Measurements from ENCODE around the gene POGLUT2.
A peak's percentile ranks its signal among the peaks of the same experiment; 100 is the strongest.

The POGLUT2 gene

DNA sequence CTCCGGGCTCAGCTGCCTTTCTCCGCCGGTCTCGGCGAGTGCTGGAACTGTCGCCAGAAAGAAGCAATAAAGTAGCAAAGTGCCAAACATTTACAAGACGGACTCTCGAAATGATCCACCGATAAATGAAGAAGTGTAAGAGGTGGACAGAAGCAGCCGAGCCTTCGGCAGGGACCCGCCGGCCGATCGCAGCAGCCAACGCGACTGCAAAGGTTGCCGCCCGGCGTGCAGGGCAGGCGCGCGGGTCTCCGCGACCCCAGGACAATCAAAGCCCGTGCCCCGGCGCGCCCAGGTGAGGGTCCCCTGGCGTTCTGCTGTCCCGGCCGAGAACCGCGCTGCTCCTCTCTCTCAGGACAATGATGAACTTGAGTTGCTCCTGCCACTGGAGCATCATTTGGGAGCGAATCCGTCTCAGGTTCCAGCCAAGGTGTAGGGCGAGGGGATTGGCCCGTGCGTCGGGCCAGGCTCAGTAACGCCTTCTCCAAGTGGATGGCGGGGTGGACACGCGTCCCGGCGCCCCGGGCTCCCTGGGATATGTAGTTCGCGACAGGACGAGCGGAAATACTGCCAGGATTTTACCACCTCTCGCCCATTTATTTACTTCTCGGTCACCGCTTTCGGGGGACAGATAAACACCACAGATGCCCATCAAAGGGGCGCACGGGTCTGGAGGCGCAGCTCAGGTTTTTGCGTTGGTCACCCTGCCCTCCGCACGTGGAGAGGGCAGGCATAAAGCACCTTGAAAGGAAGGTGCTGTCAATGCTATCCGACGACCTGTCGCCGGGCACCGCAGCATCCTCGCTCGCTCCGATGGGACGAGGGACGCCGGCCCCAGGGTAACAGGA lies at the start of gene POGLUT2, which contains the start of gene BIVM:
TSS of gene POGLUT2 (minus strand) at position 396 of the 845 bp plus-strand sequence. CDS start at position 90, 306 bp downstream.
TSS of gene BIVM (plus strand) at position 539 of the 845 bp plus-strand sequence. CDS start 8,149 bp downstream, outside the sequence.
- TF ChIP-seq, protein P1, sequence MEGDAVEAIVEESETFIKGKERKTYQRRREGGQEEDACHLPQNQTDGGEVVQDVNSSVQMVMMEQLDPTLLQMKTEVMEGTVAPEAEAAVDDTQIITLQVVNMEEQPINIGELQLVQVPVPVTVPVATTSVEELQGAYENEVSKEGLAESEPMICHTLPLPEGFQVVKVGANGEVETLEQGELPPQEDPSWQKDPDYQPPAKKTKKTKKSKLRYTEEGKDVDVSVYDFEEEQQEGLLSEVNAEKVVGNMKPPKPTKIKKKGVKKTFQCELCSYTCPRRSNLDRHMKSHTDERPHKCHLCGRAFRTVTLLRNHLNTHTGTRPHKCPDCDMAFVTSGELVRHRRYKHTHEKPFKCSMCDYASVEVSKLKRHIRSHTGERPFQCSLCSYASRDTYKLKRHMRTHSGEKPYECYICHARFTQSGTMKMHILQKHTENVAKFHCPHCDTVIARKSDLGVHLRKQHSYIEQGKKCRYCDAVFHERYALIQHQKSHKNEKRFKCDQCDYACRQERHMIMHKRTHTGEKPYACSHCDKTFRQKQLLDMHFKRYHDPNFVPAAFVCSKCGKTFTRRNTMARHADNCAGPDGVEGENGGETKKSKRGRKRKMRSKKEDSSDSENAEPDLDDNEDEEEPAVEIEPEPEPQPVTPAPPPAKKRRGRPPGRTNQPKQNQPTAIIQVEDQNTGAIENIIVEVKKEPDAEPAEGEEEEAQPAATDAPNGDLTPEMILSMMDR (IDR thresholded peaks at IDR 0.05; ENCODE audit: low read depth, low read length, missing control alignments), result no peak
- peak; percentile 80 for DNase-seq (ENCODE audit: extremely low read depth, low read depth)
- H3K4me3 ChIP-seq (replicated peaks; ENCODE audit: low read depth, low read length), result peak within 1 kb of the TSS; percentile 83

GRCh38 chr13:102847272-102848234 lies 48.8 kb upstream of the POGLUT2 start:
- no peak for DNase-seq (ENCODE audit: extremely low read depth, low read depth)
- peak overlapping the region; percentile 85 for H3K4me3 ChIP-seq (replicated peaks; ENCODE audit: low read depth, low read length)
- TF ChIP-seq, protein P1 (IDR thresholded peaks at IDR 0.05; ENCODE audit: low read depth, low read length, missing control alignments), result peak; percentile 58

DNA sequence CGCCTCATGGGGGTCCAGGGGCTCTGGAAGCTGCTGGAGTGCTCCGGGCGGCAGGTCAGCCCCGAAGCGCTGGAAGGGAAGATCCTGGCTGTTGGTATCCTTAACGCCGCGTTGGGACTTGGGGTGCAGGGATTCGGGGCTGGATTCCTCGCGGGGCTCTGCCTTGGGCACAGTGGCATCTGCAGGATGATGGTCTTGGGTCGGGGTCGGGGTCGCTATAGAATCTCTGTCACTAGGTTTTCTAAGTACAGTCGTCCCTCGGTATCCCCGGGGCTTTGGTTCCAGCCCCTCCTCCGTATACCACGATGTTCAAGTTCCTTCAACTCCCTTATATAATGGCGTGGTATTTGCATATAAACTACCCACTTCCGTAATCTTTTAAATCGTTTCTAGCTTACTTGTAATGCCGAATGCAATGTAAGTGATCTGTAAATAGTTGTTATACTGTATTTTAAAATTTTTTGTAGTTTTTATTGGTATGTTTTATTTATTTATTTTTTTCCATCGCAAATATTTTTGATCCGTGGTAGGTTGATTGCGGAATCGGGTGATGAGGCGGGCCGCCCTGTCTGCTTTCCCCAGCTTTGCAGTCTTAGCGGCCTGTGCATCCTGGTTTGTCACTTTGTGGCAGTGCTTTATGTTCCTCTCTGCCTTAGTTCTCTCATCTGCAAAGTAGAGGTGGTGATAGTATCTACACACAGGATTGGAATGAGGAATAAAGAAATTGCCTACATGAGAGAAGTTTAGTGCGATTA lies 47.7 kb upstream of the POGLUT2 start:
- DNase-seq (ENCODE audit: extremely low read depth, low read depth), result no peak
- peak overlapping the region; percentile 85 for H3K4me3 ChIP-seq (replicated peaks; ENCODE audit: low read depth, low read length)
- TF ChIP-seq, protein P1 (IDR thresholded peaks at IDR 0.05; ENCODE audit: low read depth, low read length, missing control alignments), result no peak

DNA sequence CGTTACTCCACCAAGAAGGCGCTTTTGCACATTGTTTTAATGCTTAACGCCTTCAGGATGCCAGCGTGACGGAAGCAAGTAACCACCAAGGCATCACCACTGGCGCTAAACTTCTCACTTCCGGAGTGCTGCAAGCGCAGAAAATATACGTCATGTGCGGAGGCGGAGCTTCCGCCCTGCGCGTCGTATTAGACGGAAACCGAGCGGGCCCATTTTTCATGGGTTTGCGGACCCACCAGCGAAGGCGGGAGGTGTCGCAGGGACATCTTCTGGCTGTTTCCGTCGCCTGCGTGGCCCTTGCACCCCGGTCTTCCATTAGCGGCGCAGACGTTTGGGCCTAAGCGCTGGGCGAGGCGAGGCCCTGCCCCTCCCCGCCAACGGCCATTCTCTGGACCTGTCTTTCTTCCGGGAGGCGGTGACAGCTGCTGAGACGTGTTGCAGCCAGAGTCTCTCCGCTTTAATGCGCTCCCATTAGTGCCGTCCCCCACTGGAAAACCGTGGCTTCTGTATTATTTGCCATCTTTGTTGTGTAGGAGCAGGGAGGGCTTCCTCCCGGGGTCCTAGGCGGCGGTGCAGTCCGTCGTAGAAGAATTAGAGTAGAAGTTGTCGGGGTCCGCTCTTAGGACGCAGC lies 47.0 kb upstream of the POGLUT2 start, which contains the start of gene ERCC5:
TSS of gene ERCC5 (plus strand) at position 403 of the 631 bp plus-strand sequence. CDS start 235 bp downstream, outside the sequence.
- peak within 1 kb of the TSS; percentile 85 for H3K4me3 ChIP-seq (replicated peaks; ENCODE audit: low read depth, low read length)
- TF ChIP-seq, protein P1 (IDR thresholded peaks at IDR 0.05; ENCODE audit: low read depth, low read length, missing control alignments), result no peak
- peak; percentile 89 for DNase-seq (ENCODE audit: extremely low read depth, low read depth)

DNA sequence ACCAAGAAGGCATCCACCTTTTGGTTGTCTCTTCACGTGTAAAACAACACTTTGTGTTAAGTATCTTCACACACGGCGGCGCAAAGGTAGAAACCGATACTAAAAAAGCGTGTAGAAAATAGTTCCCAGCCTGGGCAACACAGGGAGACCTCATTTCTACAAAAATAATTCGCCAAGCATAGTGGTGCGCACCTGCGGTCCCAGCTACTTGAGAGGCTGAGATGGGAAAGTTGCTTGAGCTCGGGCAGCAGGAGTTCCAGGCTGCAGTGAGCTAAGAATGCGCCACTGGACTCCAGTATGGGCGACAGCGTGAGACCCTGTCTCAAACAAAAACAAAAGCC lies 46.5 kb upstream of the POGLUT2 start:
- DNase-seq (ENCODE audit: extremely low read depth, low read depth), result no peak
- H3K4me3 ChIP-seq (replicated peaks; ENCODE audit: low read depth, low read length), result peak overlapping the region; percentile 85
- TF ChIP-seq, protein P1 (IDR thresholded peaks at IDR 0.05; ENCODE audit: low read depth, low read length, missing control alignments), result no peak

Data from HFF-Myc (cell line).